GM21786 (cell line): ENCODE measurements around the gene LRRN2.

Source experiments
- ATAC-seq: cut with Tn5 transposase; IDR thresholded peaks from one replicate; pipeline ENCODE4 v1.9.1; 2021; ENCODE audit not compliant: unreplicated experiment

LRRN2 gene

GRCh38 chr1:204607910-204608309 lies 77.6 kb downstream of the LRRN2 start:
- ATAC-seq, result no peak

- no peak for ATAC-seq
Measured at GRCh38 chr1:204605791-204606190, 79.7 kb downstream of the LRRN2 start.

GRCh38 chr1:204602871-204603542 lies 82.5 kb downstream of the LRRN2 start:
- ATAC-seq, result no peak

- no peak for ATAC-seq
Measured at GRCh38 chr1:204602111-204602579, 83.4 kb downstream of the LRRN2 start.

GRCh38 chr1:204600968-204601367 lies 84.6 kb downstream of the LRRN2 start:
- ATAC-seq, result no peak

GRCh38 chr1:204600203-204600602 lies 85.3 kb downstream of the LRRN2 start:
- ATAC-seq, result no peak

- ATAC-seq, result no peak
Measured at GRCh38 chr1:204599596-204599995, 85.9 kb downstream of the LRRN2 start.

DNA sequence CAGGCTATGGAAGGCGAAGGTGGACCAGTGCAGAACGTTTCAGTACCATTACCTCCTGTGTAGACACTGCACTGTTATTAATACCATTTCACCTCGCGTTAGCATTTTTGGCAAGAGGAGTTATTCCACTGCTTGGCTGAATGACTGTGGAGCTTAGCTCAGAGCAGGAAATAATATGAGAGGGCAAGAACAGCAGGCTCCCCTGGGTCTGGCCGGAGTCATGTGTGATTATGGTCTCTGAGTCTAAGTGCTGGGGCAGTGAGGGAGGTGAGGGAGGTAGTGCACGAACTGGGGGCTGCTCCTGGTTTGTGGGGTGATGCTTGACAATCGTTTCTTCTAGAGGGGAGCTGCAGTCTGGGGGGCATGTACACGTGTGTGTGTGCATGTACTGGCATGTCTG lies 86.4 kb downstream of the LRRN2 start:
- no peak for ATAC-seq

- ATAC-seq, result no peak
Measured at GRCh38 chr1:204598319-204598969, 87.1 kb downstream of the LRRN2 start.

GRCh38 chr1:204592246-204592948 lies 93.1 kb downstream of the LRRN2 start:
- no peak for ATAC-seq

- ATAC-seq, result no peak
Measured at GRCh38 chr1:204591473-204592090, 94.0 kb downstream of the LRRN2 start.

DNA sequence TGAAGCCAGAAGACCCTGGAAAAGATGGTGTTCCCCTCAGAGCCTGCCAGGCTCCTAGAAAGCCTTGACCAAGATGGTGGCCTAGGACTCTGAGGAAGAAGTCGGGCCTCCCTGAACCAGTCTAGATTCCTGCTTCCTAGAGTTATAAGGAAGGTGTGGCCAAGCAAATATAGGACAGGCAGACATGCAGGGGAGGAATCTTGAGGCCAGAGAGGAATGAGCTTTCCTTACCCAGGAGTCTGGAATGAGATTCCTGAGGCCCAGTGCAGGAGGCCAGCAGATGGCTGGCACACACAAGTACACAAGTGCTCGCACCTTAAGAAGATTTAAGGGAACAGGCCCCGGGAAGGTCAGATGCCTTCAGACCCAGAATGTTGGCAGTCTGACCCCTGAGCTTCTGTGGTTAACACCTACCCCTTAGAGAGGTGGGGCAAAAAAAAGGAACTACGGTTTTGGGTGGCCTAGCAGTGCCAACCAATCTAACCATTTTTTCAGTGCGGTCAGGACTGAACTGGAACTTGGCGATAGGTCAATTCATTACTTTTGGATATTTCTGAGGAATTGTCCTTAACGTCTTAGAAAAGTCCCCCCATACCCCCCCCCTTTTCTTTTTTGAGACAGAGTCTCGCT lies 96.0 kb downstream of the LRRN2 start:
- ATAC-seq, result no peak

- no peak for ATAC-seq
Measured at GRCh38 chr1:204588826-204589225, 96.7 kb downstream of the LRRN2 start.

DNA sequence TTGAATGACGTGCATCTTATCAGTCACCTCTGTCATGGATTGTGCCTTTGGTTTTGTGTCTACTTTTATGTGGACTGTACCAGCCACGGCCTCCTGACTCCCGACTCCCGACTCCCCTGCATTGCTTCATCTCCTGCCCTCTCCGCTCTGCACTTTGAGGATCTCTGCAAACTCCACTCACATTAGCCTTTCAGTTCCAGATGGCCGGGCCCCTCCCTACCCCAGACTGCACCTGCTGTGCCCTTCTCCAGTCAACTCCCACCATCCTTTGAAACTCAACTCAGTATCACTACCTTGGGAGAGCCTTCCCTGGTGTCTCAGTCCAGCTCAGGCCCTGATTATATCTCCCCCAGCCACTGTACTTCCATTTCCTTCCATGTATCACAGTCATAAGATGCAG lies 97.9 kb downstream of the LRRN2 start:
- ATAC-seq, result no peak

DNA sequence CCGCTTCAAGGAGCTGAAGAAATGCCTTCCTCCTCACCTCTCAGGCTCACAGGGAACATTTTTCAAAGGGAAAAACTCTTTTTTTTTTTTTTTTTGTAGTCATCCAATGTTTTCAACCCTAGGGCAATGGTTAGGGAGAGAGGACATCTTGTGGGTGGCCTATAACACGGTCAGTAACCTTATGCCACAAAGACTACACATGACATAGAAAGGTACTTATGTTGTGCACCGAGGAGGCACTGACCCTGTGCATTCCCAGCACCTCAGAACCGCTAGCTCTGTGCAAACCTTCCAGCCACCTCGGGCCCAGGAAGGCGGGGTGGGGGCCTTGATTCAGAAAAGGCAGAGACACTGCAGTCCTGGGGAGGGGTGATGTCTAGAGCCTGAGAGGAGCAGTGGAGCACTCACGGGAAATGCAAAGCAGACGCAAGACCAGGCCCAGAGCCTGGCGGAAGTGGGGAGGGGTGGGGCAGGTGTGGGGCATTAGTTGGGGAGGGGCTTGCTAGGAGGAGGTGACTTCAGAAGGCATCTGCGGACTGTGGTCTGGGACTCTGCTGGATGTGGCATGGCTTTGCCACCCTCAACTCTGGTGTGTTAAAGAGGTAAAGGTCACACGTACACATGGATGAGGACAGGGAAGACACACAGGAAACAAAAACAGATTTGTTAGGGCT lies 100.7 kb downstream of the LRRN2 start:
- no peak for ATAC-seq

DNA sequence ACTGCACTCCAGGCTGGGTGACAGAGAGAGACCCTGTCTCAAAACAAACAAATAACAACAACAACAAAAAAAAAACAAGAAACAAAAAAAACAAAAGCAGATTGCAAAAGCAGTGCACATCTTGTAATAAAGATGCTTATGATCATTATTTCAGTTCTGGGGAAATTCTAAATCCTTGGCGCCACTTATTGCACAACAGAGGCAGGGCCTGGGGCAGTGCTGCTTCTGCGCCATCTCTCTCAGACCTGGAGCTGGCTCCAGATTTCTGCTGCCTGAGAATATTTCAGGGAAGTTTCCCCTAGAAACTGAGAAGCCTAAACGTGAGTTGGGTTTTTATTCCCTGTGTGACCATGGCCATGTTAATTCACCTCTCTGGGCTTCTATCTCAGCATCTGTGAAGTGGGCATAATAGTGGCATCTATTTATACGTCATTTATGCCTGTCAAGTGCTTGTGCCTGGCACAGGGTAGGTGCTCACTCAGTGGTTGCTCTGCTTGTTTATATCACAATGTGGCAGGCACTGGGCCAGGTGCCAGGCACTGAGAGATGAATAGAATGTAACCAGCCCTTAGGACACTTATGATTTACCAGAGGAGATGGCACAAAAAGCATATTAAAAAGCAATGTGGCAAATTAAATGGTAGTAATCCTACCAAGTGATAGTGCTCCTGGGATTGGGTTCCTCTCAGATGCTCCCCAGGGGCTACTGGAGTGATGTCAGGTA lies 101.5 kb downstream of the LRRN2 start:
- no peak for ATAC-seq

DNA sequence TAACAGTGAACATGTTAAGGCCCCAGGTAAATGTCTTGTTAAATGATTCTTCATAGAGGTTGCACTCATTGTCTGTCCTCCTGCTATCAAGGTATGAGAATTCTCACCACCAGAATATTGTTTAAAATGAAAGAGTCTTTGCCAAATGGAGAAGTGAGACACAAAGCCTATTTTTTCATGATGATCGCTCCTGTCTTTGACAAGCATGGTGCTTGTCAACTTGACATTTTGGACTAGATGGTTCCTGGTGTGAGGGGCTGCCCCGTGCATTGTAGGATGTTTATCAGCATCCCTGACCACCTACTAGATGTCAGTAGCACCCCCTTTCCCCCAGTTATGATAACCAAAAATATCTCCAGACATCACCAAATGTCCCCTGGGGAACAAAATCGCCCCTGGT lies 103.8 kb downstream of the LRRN2 start:
- ATAC-seq, result no peak

GRCh38 chr1:204580862-204581261 lies 104.7 kb downstream of the LRRN2 start:
- ATAC-seq, result no peak

DNA sequence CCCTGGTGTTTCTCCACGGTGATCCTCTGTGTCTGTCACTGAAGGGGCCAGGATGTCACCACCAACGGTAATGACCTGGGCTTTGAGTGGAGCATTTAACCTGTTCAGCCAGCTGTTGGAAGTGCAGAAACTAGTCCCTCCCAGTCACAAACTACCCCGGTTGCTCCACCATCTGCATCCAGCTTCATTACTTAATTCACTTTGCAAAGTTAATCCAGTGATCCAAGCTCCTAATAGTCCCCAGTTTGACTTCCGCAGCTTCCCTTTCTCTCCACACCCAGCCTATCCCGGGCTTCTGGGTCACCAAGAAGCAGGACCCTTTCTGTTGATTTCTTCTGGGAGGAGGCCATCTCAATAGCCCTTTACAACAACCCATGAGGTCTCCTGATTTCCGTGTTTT lies 105.9 kb downstream of the LRRN2 start:
- no peak for ATAC-seq
